Liver (tissue), 9 donors: ENCODE data around the gene ERBB4. TPM values are rescaled to one million over a fixed set of nuclear protein-coding genes. Genes with fewer than 3 reads are reported as not detected.

Experiments used
- DNase-seq: peaks from one replicate; pipeline ENCODE4 v3.0.0-alpha.2; 2017; ENCODE audit warnings: low spot score
- H3K27ac ChIP-seq, 2 donors: one replicate each; pipeline ENCODE4 v1.7.0; 2013; ENCODE audit warnings: inconsistent platforms in 2 of 2, low read length in 2 of 2, control low read depth in 1 of 2, low read depth in 1 of 2, mild to moderate bottlenecking in 1 of 2
- H3K27me3 ChIP-seq, 4 donors: one replicate each; pipeline versions ENCODE4 v1.6.1 to v1.7.0; 2013; ENCODE audit warnings: low read length in 3 of 4, inconsistent platforms in 1 of 4, mild to moderate bottlenecking in 1 of 4, moderate library complexity in 1 of 4; ENCODE audit not compliant: control insufficient read depth in 4 of 4, insufficient read depth in 4 of 4
- H3K36me3 ChIP-seq, 4 donors: one replicate each; pipeline versions ENCODE4 v1.6.1 to v1.7.0; 2013; ENCODE audit warnings: low read length in 3 of 4, mild to moderate bottlenecking in 3 of 4, low read depth in 1 of 4, moderate library complexity in 1 of 4; ENCODE audit not compliant: control insufficient read depth in 4 of 4, insufficient read depth in 3 of 4
- H3K4me1 ChIP-seq, 4 donors: one replicate each; pipeline versions ENCODE4 v1.6.1 to v1.7.0; 2013; ENCODE audit warnings: low read length in 3 of 4, mild to moderate bottlenecking in 3 of 4, moderate library complexity in 1 of 4; ENCODE audit not compliant: control insufficient read depth in 4 of 4, insufficient read depth in 4 of 4
- H3K4me3 ChIP-seq, 3 donors: one replicate each; pipeline versions ENCODE4 v1.6.1 to v1.7.0; 2013; ENCODE audit warnings: low read length in 3 of 3, control low read depth in 1 of 3, low read depth in 1 of 3, mild to moderate bottlenecking in 1 of 3
- H3K9ac ChIP-seq, 2 donors: one replicate each; pipeline ENCODE4 v1.7.0; 2013; ENCODE audit warnings: low read length in 2 of 2, mild to moderate bottlenecking in 2 of 2, moderate library complexity in 2 of 2, control low read depth in 1 of 2, low read depth in 1 of 2
- H3K9me3 ChIP-seq, 4 donors: one replicate each; pipeline versions ENCODE4 v1.6.1 to v1.7.0; 2013; ENCODE audit warnings: low read length in 3 of 4; ENCODE audit not compliant: control insufficient read depth in 4 of 4
- EGR1 ChIP-seq, 2 donors: IDR thresholded peaks; 2 replicates each; pipeline ENCODE4 v1.6.1; 2016 to 2018; ENCODE audit warnings: antibody characterized with exemption in 2 of 2, low read depth in 2 of 2
- GABPA ChIP-seq, 2 donors: IDR thresholded peaks in 1 of 2; conservative IDR thresholded peaks in 1 of 2; 2 replicates each; pipeline ENCODE4 v1.6.1; 2016; ENCODE audit warnings: antibody characterized with exemption in 2 of 2, mild to moderate bottlenecking in 1 of 2, moderate library complexity in 1 of 2
- HNF4A ChIP-seq, 2 donors: conservative IDR thresholded peaks; 2 replicates each; pipeline ENCODE4 v1.6.1; 2016; ENCODE audit warnings: antibody characterized with exemption in 2 of 2, mild to moderate bottlenecking in 2 of 2
- HNF4G ChIP-seq: IDR thresholded peaks from 2 replicates; pipeline ENCODE4 v1.6.1; 2016; ENCODE audit warnings: antibody characterized with exemption
- JUND ChIP-seq, 2 donors: IDR thresholded peaks; 2 replicates each; pipeline ENCODE4 v1.6.1; 2016; ENCODE audit warnings: antibody characterized with exemption in 2 of 2
- NR2F2 ChIP-seq: IDR thresholded peaks from 2 replicates; pipeline ENCODE4 v1.6.1; 2016; ENCODE audit warnings: antibody characterized with exemption
- RAD21 ChIP-seq, 2 donors: IDR thresholded peaks; 2 replicates each; pipeline ENCODE4 v1.6.1; 2016; ENCODE audit warnings: antibody characterized with exemption in 2 of 2, mild to moderate bottlenecking in 2 of 2
- RXRA ChIP-seq, 2 donors: IDR thresholded peaks; 2 replicates each; pipeline ENCODE4 v1.6.1; 2017 to 2018; ENCODE audit warnings: antibody characterized with exemption in 2 of 2, mild to moderate bottlenecking in 1 of 2
- SP1 ChIP-seq: IDR thresholded peaks from 2 replicates; pipeline ENCODE4 v1.6.1; 2018; ENCODE audit warnings: antibody characterized with exemption, mild to moderate bottlenecking
- TAF1 ChIP-seq: conservative IDR thresholded peaks from 2 replicates; pipeline ENCODE4 v1.6.1; 2016; ENCODE audit warnings: antibody characterized with exemption, mild to moderate bottlenecking
- YY1 ChIP-seq: IDR thresholded peaks from 2 replicates; pipeline ENCODE4 v1.6.1; 2016; ENCODE audit warnings: antibody characterized with exemption, mild to moderate bottlenecking
- WGBS: extraction: QIAGEN DNeasy Blood & Tissue Kit; methylation state at CpG from one replicate; pipeline ENCODE4 v1.1.7; 2013; 5-methylcytosine and 5-hydroxymethylcytosine counted together
- polyA plus RNA-seq, 2 donors: library from polyadenylated mRNA; stranded (reverse) in 1 of 2; unstranded in 1 of 2; fragments of 200-250 nt in 1 of 2; fragments of >200 nt in 1 of 2; fragmentation: Nextera tagmentation in 1 of 2; extraction: Ambion mirVana in 1 of 2; gene quantifications; one replicate each; pipeline versions ENCODE4 v1.2.1 to v1.2.3, GENCODE V29; 2013 to 2015
- total RNA-seq, 2 donors: library from RNA; depleted of rRNA; stranded (reverse); fragments of >200 nt; gene quantifications; one replicate each; pipeline ENCODE4 v1.2.3, GENCODE V29; 2014
- TF ChIP-seq, protein P1 (sequence below): IDR thresholded peaks from 2 replicates; pipeline ENCODE4 v1.6.1; 2016; ENCODE audit warnings: antibody characterized with exemption
- TF ChIP-seq, protein P2 (sequence below): IDR thresholded peaks from 2 replicates; pipeline ENCODE4 v1.6.1; 2016; ENCODE audit warnings: antibody characterized with exemption, mild to moderate bottlenecking
- TF ChIP-seq, protein P3 (sequence below): IDR thresholded peaks from 2 replicates; pipeline ENCODE4 v1.6.1; 2016; ENCODE audit warnings: antibody characterized with exemption
- TF ChIP-seq, protein P4 (sequence below): IDR thresholded peaks from 2 replicates; pipeline ENCODE4 v1.6.1; 2016; ENCODE audit warnings: antibody characterized with exemption
- TF ChIP-seq, protein P5 (sequence below): fragments of 150-350 bp; IDR thresholded peaks from 2 replicates; pipeline ENCODE4 v1.5.1; 2017; ENCODE audit warnings: improper control_type of control experiment, low read depth, low read length; ENCODE audit not compliant: missing input control
- donor health status: healthy.
- donor health status: healthy.
- donor health status: healthy.
- donor health status: healthy.
- donor health status: healthy.

Gene ERBB4
- total and polyA plus RNA-seq, 4 donors: 0.03 to 0.42 TPM; not detected in 2

DNA sequence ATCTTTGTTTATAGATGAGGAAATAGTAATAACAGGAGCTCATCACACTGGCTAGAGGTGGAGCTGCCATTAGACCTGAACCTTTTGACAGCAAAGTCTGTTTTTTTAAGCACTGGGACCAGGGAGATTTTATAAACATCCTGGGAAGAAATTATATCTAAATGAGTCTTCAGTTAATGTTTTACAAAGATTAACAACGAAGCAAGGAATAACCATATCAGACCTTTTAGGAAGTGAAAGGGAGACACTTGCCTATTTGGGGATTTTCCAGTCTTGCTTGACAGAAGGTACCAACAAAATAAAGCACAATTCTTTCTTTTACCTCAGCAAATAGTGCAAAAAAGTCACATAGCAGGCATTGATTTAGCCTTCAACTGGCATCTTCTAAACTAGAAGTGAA is 1205.2 kb downstream of the ERBB4 start:
- H3K9ac ChIP-seq: no peak overlapping the region
- peaks cover 0 to 3% (median 0%) of the 10 kb centered on the region in 4 donors for H3K27me3 ChIP-seq
- TF ChIP-seq HNF4A (conservative IDR thresholded peaks at IDR 0.05) (no peak), EGR1 (IDR thresholded peaks at IDR 0.05; ENCODE audit: low read depth in 2 of 2) (no peak), SP1 (no peak), JUND (IDR thresholded peaks at IDR 0.05) (no peak), NR2F2 (no peak), RAD21 (IDR thresholded peaks at IDR 0.05) (no peak), TAF1 (no peak)
- H3K4me1 ChIP-seq: no peaks in the 10 kb centered on the region
- no peak overlapping the region for H3K4me3 ChIP-seq
- H3K36me3 ChIP-seq: no peaks in the 10 kb centered on the region
- 11% methylated on average over 1 of the region's 1 CpG for WGBS
- no peak for DNase-seq
- no peak overlapping the region for H3K27ac ChIP-seq
- H3K9me3 ChIP-seq: no peaks in the 10 kb centered on the region

DNA sequence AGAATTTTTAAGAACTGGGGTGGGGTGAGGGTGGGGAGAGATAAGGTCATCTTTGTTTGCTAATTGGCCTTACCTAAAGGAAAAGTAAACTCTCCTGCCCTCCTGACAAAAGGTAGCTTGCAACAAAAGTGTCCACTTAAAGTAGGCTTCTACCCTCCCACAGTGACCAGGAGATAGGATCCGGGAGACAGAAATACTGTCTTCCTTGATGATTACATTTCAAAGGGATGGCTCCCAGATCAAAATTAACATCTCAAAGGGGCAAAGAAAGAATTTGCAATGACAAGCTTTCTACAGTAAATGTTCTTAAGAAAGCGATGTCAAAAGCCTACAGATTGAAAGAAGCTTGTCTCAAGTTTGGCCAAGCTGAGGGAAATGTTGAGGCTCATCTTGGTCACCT is 1206.9 kb downstream of the ERBB4 start:
- Histone ChIP-seq H3K27me3 (peaks cover 0 to 3% (median 0%) of the 10 kb centered on the region in 4 donors), H3K27ac (no peak overlapping the region), H3K9ac (no peak overlapping the region), H3K4me1 (no peaks in the 10 kb centered on the region), H3K4me3 (no peak overlapping the region), H3K9me3 (no peaks in the 10 kb centered on the region), H3K36me3 (no peaks in the 10 kb centered on the region)
- no peak for DNase-seq
- WGBS: 23% methylated on average over 2 of the region's 2 CpGs
- TF ChIP-seq EGR1 (IDR thresholded peaks at IDR 0.05; ENCODE audit: low read depth in 2 of 2): no peak
- TF ChIP-seq RXRA (IDR thresholded peaks at IDR 0.05): no peak
- TF ChIP-seq, protein P1, sequence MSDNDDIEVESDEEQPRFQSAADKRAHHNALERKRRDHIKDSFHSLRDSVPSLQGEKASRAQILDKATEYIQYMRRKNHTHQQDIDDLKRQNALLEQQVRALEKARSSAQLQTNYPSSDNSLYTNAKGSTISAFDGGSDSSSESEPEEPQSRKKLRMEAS: no peak
- no peak for TF ChIP-seq HNF4G
- no peak for TF ChIP-seq NR2F2
- no peak for TF ChIP-seq GABPA (IDR thresholded peaks at IDR 0.05 in 1 of 2, conservative IDR thresholded peaks at IDR 0.05 in 1 of 2)
- no peak for TF ChIP-seq RAD21 (IDR thresholded peaks at IDR 0.05)
- TF ChIP-seq, protein P2, sequence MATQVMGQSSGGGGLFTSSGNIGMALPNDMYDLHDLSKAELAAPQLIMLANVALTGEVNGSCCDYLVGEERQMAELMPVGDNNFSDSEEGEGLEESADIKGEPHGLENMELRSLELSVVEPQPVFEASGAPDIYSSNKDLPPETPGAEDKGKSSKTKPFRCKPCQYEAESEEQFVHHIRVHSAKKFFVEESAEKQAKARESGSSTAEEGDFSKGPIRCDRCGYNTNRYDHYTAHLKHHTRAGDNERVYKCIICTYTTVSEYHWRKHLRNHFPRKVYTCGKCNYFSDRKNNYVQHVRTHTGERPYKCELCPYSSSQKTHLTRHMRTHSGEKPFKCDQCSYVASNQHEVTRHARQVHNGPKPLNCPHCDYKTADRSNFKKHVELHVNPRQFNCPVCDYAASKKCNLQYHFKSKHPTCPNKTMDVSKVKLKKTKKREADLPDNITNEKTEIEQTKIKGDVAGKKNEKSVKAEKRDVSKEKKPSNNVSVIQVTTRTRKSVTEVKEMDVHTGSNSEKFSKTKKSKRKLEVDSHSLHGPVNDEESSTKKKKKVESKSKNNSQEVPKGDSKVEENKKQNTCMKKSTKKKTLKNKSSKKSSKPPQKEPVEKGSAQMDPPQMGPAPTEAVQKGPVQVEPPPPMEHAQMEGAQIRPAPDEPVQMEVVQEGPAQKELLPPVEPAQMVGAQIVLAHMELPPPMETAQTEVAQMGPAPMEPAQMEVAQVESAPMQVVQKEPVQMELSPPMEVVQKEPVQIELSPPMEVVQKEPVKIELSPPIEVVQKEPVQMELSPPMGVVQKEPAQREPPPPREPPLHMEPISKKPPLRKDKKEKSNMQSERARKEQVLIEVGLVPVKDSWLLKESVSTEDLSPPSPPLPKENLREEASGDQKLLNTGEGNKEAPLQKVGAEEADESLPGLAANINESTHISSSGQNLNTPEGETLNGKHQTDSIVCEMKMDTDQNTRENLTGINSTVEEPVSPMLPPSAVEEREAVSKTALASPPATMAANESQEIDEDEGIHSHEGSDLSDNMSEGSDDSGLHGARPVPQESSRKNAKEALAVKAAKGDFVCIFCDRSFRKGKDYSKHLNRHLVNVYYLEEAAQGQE: no peak
- TF ChIP-seq, protein P3, sequence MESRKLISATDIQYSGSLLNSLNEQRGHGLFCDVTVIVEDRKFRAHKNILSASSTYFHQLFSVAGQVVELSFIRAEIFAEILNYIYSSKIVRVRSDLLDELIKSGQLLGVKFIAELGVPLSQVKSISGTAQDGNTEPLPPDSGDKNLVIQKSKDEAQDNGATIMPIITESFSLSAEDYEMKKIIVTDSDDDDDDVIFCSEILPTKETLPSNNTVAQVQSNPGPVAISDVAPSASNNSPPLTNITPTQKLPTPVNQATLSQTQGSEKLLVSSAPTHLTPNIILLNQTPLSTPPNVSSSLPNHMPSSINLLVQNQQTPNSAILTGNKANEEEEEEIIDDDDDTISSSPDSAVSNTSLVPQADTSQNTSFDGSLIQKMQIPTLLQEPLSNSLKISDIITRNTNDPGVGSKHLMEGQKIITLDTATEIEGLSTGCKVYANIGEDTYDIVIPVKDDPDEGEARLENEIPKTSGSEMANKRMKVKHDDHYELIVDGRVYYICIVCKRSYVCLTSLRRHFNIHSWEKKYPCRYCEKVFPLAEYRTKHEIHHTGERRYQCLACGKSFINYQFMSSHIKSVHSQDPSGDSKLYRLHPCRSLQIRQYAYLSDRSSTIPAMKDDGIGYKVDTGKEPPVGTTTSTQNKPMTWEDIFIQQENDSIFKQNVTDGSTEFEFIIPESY: no peak
- no peak for TF ChIP-seq HNF4A (conservative IDR thresholded peaks at IDR 0.05)
- TF ChIP-seq, protein P4, sequence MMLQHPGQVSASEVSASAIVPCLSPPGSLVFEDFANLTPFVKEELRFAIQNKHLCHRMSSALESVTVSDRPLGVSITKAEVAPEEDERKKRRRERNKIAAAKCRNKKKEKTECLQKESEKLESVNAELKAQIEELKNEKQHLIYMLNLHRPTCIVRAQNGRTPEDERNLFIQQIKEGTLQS: no peak
- TF ChIP-seq SP1: no peak
- TF ChIP-seq, protein P5, sequence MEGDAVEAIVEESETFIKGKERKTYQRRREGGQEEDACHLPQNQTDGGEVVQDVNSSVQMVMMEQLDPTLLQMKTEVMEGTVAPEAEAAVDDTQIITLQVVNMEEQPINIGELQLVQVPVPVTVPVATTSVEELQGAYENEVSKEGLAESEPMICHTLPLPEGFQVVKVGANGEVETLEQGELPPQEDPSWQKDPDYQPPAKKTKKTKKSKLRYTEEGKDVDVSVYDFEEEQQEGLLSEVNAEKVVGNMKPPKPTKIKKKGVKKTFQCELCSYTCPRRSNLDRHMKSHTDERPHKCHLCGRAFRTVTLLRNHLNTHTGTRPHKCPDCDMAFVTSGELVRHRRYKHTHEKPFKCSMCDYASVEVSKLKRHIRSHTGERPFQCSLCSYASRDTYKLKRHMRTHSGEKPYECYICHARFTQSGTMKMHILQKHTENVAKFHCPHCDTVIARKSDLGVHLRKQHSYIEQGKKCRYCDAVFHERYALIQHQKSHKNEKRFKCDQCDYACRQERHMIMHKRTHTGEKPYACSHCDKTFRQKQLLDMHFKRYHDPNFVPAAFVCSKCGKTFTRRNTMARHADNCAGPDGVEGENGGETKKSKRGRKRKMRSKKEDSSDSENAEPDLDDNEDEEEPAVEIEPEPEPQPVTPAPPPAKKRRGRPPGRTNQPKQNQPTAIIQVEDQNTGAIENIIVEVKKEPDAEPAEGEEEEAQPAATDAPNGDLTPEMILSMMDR: no peak
- no peak for TF ChIP-seq JUND (IDR thresholded peaks at IDR 0.05)
- no peak for TF ChIP-seq YY1
